IgD-negative memory B cell (primary cell): ENCODE data around the gene EPS8L1. TPM values are rescaled to one million over a fixed set of nuclear protein-coding genes. Genes with fewer than 3 reads are reported as not detected.

Source experiments
- H3K27ac Mint-ChIP-seq, 3 donors: one replicate each; pipeline ENCODE4 v1.8.0; 2020 to 2022; ENCODE audit warnings: mild to moderate bottlenecking in 3 of 3, mixed read lengths in 3 of 3, moderate library complexity in 1 of 3
- H3K27me3 Mint-ChIP-seq: one replicate; pipeline ENCODE4 v1.8.0; 2021; ENCODE audit warnings: mixed read lengths
- H3K36me3 Mint-ChIP-seq: one replicate; pipeline ENCODE4 v1.8.0; 2020; ENCODE audit warnings: mild to moderate bottlenecking, mixed read lengths
- H3K4me1 Mint-ChIP-seq, 3 donors: one replicate each; pipeline ENCODE4 v1.8.0; 2020 to 2022; ENCODE audit warnings: mixed read lengths in 3 of 3, mild to moderate bottlenecking in 1 of 3
- H3K4me3 Mint-ChIP-seq, 4 donors: one replicate each; pipeline ENCODE4 v1.8.0; 2020 to 2022; ENCODE audit warnings: mild to moderate bottlenecking in 4 of 4, mixed read lengths in 4 of 4, moderate library complexity in 3 of 4
- H3K9me3 Mint-ChIP-seq, 3 donors: one replicate each; pipeline ENCODE4 v1.8.0; 2020 to 2021; ENCODE audit warnings: mixed read lengths in 3 of 3, mild to moderate bottlenecking in 1 of 3
- polyA plus RNA-seq: library from polyadenylated mRNA; unstranded; fragments of 300-500 nt; fragmentation: Illumina TruSeq; gene quantifications from one replicate; pipeline ENCODE4 v1.2.3, GENCODE V29; 2021

EPS8L1 gene
- polyA plus RNA-seq, 1 donor from 2014 or later, result 0.93 TPM

DNA sequence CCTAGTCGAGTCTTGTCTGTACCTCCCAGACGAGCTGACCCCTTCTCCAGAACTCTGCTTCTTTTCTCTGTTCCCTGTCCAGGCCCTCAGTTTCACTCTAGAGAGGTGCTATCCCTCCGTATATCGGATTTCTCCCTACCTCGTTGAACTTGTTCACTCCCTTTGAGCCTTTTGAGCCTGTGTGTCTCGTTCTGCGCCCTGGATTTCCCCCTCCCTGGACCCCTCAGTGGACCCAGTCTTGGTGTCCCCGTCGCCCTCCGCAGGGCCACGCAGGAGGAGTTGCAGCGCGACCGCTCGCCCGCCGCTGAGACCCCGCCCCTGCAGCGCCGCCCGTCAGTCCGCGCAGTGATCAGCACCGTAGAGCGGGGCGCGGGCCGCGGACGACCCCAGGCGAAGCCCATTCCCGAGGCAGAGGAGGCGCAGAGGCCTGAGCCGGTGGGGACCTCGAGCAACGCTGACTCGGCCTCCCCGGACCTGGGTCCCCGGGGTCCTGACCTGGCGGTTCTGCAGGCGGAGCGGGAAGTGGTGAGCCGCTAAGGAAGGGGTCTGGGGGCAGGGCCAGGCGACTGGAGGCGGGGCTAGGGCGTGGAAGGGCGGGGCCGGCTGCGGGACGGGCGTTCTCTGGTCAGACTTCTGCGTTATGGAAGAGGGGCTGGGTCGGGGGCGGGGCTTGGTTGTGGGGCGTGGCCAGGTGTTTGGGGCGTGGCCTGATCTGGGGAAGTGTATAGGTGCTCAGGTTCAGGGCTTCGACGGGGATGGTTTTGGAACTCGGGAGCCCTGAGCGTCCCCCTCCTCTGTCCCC is 5.5 kb downstream of the EPS8L1 start:
- Mint-ChIP-seq H3K4me3 (peak overlapping the region; percentile 70 to 92 (median 84)), H3K9me3 (peaks cover 0 to 8% (median 0%) of the 10 kb centered on the region in 3 donors), H3K36me3 (no peaks in the 10 kb centered on the region), H3K4me1 (peaks cover 8 to 14% (median 14%) of the 10 kb centered on the region in 3 donors), H3K27me3 (peaks cover 47% of the 10 kb centered on the region), H3K27ac (peak overlapping the region in 2 of 3 donors; percentile 47 to 88)

DNA sequence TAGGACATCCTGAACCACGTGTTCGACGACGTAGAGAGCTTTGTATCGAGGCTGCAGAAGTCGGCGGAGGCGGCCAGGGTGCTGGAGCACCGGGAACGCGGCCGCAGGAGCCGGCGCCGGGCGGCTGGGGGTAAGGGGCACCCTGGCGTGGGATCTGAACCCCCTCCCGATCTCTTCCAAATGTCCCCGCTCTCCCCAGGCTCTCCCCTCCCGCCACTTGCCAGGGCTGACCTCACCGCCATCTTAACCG is 6.0 kb downstream of the EPS8L1 start:
- peaks cover 8 to 14% (median 14%) of the 10 kb centered on the region in 3 donors for H3K4me1 Mint-ChIP-seq
- H3K36me3 Mint-ChIP-seq, result no peaks in the 10 kb centered on the region
- H3K4me3 Mint-ChIP-seq, result peak overlapping the region; percentile 45 to 92 (median 74)
- H3K27me3 Mint-ChIP-seq, result peaks cover 47% of the 10 kb centered on the region
- peaks cover 0 to 8% (median 0%) of the 10 kb centered on the region in 3 donors for H3K9me3 Mint-ChIP-seq
- H3K27ac Mint-ChIP-seq, result peak overlapping the region in 1 of 3 donors; percentile 67

DNA sequence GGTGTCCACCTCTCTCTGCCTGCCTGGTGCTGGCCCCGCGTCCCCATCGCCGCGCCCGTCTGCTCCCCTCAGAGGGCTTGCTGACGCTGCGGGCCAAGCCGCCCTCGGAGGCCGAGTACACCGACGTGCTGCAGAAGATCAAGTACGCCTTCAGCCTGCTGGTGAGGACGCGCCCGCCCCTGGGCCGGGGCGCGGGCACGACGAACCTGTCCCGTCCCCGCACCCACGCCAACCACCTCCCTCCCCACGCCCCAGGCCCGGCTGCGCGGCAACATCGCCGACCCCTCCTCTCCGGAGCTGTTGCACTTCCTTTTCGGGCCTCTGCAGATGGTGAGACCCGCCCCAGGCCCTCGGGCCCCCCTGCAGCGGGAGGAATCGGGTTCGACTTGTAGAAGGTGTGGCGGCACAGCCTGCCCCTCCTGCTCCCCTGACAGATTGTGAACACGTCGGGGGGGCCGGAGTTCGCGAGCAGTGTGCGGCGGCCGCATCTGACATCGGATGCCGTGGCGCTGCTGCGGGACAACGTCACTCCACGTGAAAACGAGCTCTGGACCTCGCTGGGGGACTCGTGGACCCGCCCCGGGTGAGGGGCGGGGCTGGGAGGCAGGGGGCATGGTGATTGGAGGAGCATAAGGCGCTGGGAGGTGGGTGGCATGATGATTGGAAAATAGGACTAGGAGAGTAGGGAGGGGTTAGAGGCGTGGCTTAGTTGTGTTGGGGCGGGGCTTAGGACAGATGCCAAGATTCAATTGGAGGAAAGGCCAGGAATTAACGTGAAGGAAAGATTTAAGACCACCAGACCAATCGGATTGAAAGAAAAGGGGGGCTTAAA is 6.6 kb downstream of the EPS8L1 start:
- H3K27me3 Mint-ChIP-seq, result peaks cover 43% of the 10 kb centered on the region
- H3K36me3 Mint-ChIP-seq, result no peaks in the 10 kb centered on the region
- H3K4me3 Mint-ChIP-seq, result peak overlapping the region in 2 of 4 donors; percentile 45 to 79
- peaks cover 9 to 14% (median 14%) of the 10 kb centered on the region in 3 donors for H3K4me1 Mint-ChIP-seq
- peaks cover 0 to 7% (median 0%) of the 10 kb centered on the region in 3 donors for H3K9me3 Mint-ChIP-seq
- no peak overlapping the region for H3K27ac Mint-ChIP-seq

GRCh38 chr19:55083004-55083850 is 7.6 kb downstream of the EPS8L1 start:
- H3K27me3 Mint-ChIP-seq, result peaks cover 51% of the 10 kb centered on the region
- peaks cover 0 to 7% (median 0%) of the 10 kb centered on the region in 3 donors for H3K9me3 Mint-ChIP-seq
- H3K4me1 Mint-ChIP-seq, result peaks cover 15 to 23% (median 21%) of the 10 kb centered on the region in 3 donors
- H3K4me3 Mint-ChIP-seq, result peak overlapping the region in 2 of 4 donors; percentile 17 to 39
- H3K27ac Mint-ChIP-seq, result no peak overlapping the region
- no peaks in the 10 kb centered on the region for H3K36me3 Mint-ChIP-seq

DNA sequence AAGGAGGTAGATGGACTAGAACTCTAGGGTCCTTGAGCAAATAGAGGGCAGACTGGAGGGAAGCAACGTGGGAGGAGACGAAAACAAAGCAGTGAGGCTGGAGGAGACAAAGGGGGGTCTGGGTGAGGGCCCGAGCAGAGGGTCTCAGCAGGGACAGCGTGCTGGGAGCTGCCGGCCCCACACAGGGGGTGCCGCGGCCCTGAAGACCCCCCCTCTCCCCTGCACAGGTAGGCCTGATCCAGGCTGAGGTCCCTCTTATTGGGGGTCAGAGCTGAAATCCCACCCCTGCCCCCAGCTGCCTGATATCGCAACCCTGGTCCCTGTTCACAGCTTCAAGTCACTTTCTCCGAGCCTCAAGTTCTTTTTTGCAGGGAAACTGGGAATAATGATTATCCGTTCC is 8.7 kb downstream of the EPS8L1 start:
- H3K4me1 Mint-ChIP-seq, result peaks cover 20 to 28% (median 26%) of the 10 kb centered on the region in 3 donors
- peaks cover 0 to 7% (median 0%) of the 10 kb centered on the region in 3 donors for H3K9me3 Mint-ChIP-seq
- peak overlapping the region; percentile 67 to 71 (median 67) for H3K27ac Mint-ChIP-seq
- no peaks in the 10 kb centered on the region for H3K36me3 Mint-ChIP-seq
- peaks cover 48% of the 10 kb centered on the region for H3K27me3 Mint-ChIP-seq
- peak overlapping the region in 1 of 4 donors; percentile 54 for H3K4me3 Mint-ChIP-seq

- Mint-ChIP-seq H3K9me3 (peaks cover 0 to 1% (median 0%) of the 10 kb centered on the region in 3 donors), H3K27me3 (peaks cover 34% of the 10 kb centered on the region), H3K4me1 (peaks cover 16 to 20% (median 19%) of the 10 kb centered on the region in 3 donors), H3K4me3 (peak overlapping the region in 1 of 4 donors; percentile 2), H3K36me3 (peaks cover 4% of the 10 kb centered on the region), H3K27ac (peak overlapping the region in 1 of 3 donors; percentile 67)
These were observed 10.4 kb downstream of the EPS8L1 start for GRCh38 chr19:55085923-55086715.

DNA sequence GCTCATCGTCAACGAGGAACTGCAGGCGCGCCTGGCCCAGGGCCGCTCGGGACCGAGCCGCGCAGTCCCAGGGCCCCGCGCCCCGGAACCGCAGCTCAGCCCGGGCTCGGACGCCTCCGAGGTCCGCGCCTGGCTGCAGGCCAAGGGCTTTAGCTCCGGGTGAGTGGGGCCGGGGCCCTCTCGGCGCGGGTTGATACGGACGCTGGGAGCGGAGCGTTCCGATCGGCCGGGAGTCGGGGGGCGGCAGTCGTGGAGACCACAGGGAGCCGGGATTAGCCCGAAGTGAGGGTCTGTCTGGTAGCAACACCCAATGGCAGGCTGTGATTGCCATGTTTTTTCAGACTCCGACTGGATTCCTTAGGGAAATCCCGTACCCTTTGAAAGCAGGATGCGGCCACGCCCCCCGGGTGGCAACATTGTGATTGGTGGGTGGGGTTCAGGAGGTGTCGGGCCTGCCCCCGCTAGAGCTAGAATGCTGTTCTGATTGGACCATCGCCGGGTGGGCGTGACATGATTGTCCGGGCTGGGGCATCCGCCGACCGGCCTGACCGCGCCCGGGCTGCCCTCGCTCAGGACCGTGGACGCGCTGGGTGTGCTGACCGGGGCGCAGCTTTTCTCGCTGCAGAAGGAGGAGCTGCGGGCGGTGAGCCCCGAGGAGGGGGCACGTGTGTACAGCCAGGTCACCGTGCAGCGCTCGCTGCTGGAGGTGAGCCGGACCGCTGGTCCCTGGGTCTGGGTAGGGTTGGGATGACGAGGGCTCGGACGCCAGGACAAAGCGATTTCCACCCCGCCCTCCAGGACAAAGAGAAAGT is 11.3 kb downstream of the EPS8L1 start:
- Mint-ChIP-seq H3K9me3 (peaks cover 0 to 1% (median 0%) of the 10 kb centered on the region in 3 donors), H3K36me3 (peaks cover 4% of the 10 kb centered on the region), H3K27me3 (peaks cover 31% of the 10 kb centered on the region), H3K4me3 (peak overlapping the region in 3 of 4 donors; percentile 70 to 90 (median 89)), H3K4me1 (peaks cover 16 to 20% (median 19%) of the 10 kb centered on the region in 3 donors), H3K27ac (no peak overlapping the region)

- Mint-ChIP-seq H3K27ac (no peak overlapping the region), H3K27me3 (peaks cover 26% of the 10 kb centered on the region), H3K4me1 (peaks cover 13 to 20% (median 17%) of the 10 kb centered on the region in 3 donors)
These were observed 11.9 kb downstream of the EPS8L1 start for GRCh38 chr19:55087542-55087901.

DNA sequence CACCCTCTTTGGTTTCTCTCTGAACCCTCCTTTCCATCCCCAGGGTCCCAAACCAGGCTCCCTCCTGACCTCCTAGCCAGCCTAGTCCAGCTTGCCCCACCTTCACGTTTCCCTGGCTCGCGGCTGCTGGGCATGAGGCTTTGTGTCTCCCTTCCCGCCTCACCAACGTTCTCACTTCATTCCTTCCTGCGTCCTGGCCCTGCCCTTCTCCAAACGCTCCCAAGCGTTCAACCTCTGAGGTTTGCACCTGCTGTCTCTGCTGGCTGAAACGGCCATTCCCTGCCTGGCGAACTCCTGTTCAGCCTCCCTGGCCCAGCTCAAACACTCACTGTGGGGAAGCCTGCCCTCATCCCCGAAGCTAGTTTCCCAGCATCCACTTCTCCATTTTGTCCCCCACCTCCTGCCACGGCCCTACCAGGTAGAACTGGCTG is 12.4 kb downstream of the EPS8L1 start:
- Mint-ChIP-seq H3K36me3 (peaks cover 4% of the 10 kb centered on the region), H3K4me1 (peaks cover 13 to 20% (median 16%) of the 10 kb centered on the region in 3 donors), H3K27me3 (peaks cover 22% of the 10 kb centered on the region), H3K9me3 (peaks cover 0 to under 1% (median 0%) of the 10 kb centered on the region in 3 donors), H3K27ac (peak overlapping the region in 1 of 3 donors; percentile 46), H3K4me3 (peak overlapping the region; percentile 25 to 88 (median 74))

More at GRCh38 chr19:55087542-55087901, 11.9 kb downstream of the EPS8L1 start:
- Mint-ChIP-seq H3K36me3 (peaks cover 4% of the 10 kb centered on the region), H3K4me3 (peak overlapping the region in 3 of 4 donors; percentile 70 to 90 (median 89)), H3K9me3 (peaks cover 0 to 1% (median 0%) of the 10 kb centered on the region in 3 donors)

DNA sequence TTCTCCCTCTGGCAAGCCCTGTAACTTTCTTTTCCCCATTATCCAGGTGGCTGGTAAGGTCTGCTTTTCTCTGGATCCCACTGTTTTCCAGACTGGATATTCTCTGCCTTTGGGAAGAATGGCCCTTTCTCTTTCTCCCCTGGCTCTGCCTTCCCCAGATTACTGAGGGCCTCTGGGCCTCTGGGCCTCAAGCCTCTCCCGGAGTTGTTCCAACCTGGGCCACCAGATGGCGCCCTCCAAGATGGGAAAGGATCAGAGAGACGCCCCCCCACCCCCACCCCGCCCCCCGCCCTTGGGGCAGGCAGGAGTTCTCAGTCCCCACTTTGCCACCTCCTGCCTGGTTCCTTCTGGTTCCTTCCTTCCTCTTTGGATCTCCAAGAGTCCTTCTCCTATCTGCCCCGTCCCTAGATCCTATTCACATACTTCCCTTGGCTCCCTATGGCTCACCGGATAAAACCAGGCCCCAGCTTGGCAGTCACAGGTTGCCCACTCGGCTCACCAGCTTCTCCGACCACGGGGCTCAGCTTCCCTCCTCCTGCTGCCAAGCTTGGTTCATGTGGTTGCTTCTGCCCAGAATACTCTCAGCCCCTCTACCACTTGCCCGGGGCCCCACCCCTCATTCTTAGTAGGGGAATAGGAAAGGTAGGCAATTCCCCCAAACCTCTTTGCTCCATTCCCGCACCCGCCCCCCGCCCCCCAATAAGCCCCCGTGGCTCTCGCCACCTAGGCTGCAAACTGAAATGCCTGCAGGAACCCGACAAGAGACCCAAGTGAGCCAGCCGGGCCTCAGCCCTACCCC is 13.1 kb downstream of the EPS8L1 start:
- Mint-ChIP-seq H3K9me3 (no peaks in the 10 kb centered on the region), H3K27me3 (peaks cover 19% of the 10 kb centered on the region), H3K36me3 (peaks cover 4% of the 10 kb centered on the region), H3K4me3 (peak overlapping the region in 3 of 4 donors; percentile 44 to 88 (median 86)), H3K27ac (peak overlapping the region in 2 of 3 donors; percentile 56 to 64), H3K4me1 (peaks cover 13 to 20% (median 16%) of the 10 kb centered on the region in 3 donors)

- peaks cover 13 to 16% (median 16%) of the 10 kb centered on the region in 3 donors for H3K4me1 Mint-ChIP-seq
- no peak overlapping the region for H3K27ac Mint-ChIP-seq
- no peaks in the 10 kb centered on the region for H3K9me3 Mint-ChIP-seq
- H3K36me3 Mint-ChIP-seq, result peaks cover 4% of the 10 kb centered on the region
- H3K4me3 Mint-ChIP-seq, result peak overlapping the region in 3 of 4 donors; percentile 8 to 44 (median 18)
- peaks cover 14% of the 10 kb centered on the region for H3K27me3 Mint-ChIP-seq
These were observed 13.8 kb downstream of the EPS8L1 start for GRCh38 chr19:55089342-55089944.

GRCh38 chr19:55090564-55090963 is 14.9 kb downstream of the EPS8L1 start:
- Mint-ChIP-seq H3K27me3 (peaks cover 11% of the 10 kb centered on the region), H3K4me3 (no peak overlapping the region), H3K27ac (no peak overlapping the region), H3K9me3 (no peaks in the 10 kb centered on the region), H3K4me1 (peaks cover 13 to 16% (median 16%) of the 10 kb centered on the region in 3 donors), H3K36me3 (peaks cover 4% of the 10 kb centered on the region)
